GM23338 (cell line): Measurements from ENCODE around the gene TCF12.

Experiments used
- CREB1 ChIP-seq: fragments of 250-450 bp; sonication (Bioruptor Pico); IDR thresholded peaks from 2 replicates; pipeline ENCODE4 v1.5.0; 2020; ENCODE audit warnings: low read depth, mild to moderate bottlenecking, moderate library complexity
- CTCF ChIP-seq, 2 experiments: fragments of 200-600 bp in 1 of 2; sonication (generic) in 1 of 2; conservative IDR thresholded peaks; 2 replicates each; pipeline versions ENCODE4 v1.5.1 to v1.6.1; 2016 to 2017; ENCODE audit warnings: antibody characterized with exemption in 2 of 2, low read depth in 2 of 2, mild to moderate bottlenecking in 2 of 2, moderate library complexity in 1 of 2
- EZH2 ChIP-seq: fragments of 200-600 bp; sonication (generic); IDR thresholded peaks from one replicate; pipeline ENCODE4 v1.8.0; 2017; ENCODE audit warnings: antibody characterized with exemption, mild to moderate bottlenecking, low read depth; ENCODE audit not compliant: unreplicated experiment
- EZH2phosphoT487 ChIP-seq: fragments of 200-600 bp; sonication (generic); IDR thresholded peaks from one replicate; pipeline ENCODE4 v1.8.1; 2018; ENCODE audit warnings: antibody characterized with exemption; ENCODE audit not compliant: unreplicated experiment
- JUNB ChIP-seq: IDR thresholded peaks from one replicate; pipeline ENCODE4 v1.6.1; 2016; ENCODE audit warnings: antibody characterized with exemption; ENCODE audit not compliant: unreplicated experiment
- NANOG ChIP-seq: IDR thresholded peaks from 2 replicates; pipeline ENCODE4 v1.6.1; 2016; ENCODE audit warnings: antibody characterized with exemption, borderline replicate concordance
- POLR2AphosphoS5 ChIP-seq: IDR thresholded peaks from 2 replicates; pipeline ENCODE4 v1.6.1; 2016; ENCODE audit warnings: antibody characterized with exemption, low read depth
- REST ChIP-seq: IDR thresholded peaks from one replicate; pipeline ENCODE4 v1.6.1; 2018; ENCODE audit warnings: antibody characterized with exemption; ENCODE audit not compliant: unreplicated experiment
- STAT1 ChIP-seq: IDR thresholded peaks from one replicate; pipeline ENCODE4 v1.6.1; 2016; ENCODE audit warnings: antibody characterized with exemption; ENCODE audit not compliant: unreplicated experiment
- ZNF331 ChIP-seq: fragments of 250-450 bp; sonication (Bioruptor Pico); IDR thresholded peaks from 2 replicates; pipeline ENCODE4 v1.5.0; 2020; ENCODE audit warnings: low read depth, mild to moderate bottlenecking, moderate library complexity

- TF ChIP-seq STAT1 (no peak), POLR2AphosphoS5 (no peak), CTCF (conservative IDR thresholded peaks at IDR 0.05; ENCODE audit: low read depth in 2 of 2) (no peak), EZH2 (no peak), JUNB (no peak), CREB1 (CRISPR knock-in tag) (no peak), REST (no peak), EZH2phosphoT487 (no peak), ZNF331 (CRISPR knock-in tag) (no peak), NANOG (no peak)
Observed at GRCh38 chr15:56939257-56939656, 20.8 kb downstream of the TCF12 start.
